IMR-90 (cell line): ENCODE results near the gene PIGH. TPM values are rescaled to one million over a fixed set of nuclear protein-coding genes. Genes with fewer than 3 reads are reported as not detected.

Experiments used
- ATAC-seq: fragments of 200-7000 bp; cut with Tn5 transposase; 2 replicates; pipeline ENCODE4 v1.9.1; 2020; ENCODE audit warnings: low read depth, mild to moderate bottlenecking, moderate library complexity
- BruUV-seq: library from RNA; stranded (reverse); fragments of 400-500 nt; replicated peaks from 2 replicates; lab custom pipeline; 2021; lab: Mats Ljungman, UMichigan
- CTCF ChIA-PET: fragments of 300-600 bp; formaldehyde crosslinking; extraction: SDS; loops from one replicate; lab custom pipeline; 2021; ENCODE audit warnings: antibody characterized with exemption; lab: Yijun Ruan, JAX
- POLR2A ChIA-PET: fragments of 300-600 bp; sonication (Branson Sonifier 250); formaldehyde crosslinking; loops from one replicate; lab custom pipeline; 2022; ENCODE audit warnings: antibody characterized with exemption; ENCODE audit not compliant: unreplicated experiment; lab: Charles Lee
- DNase-seq: peaks from one replicate; pipeline ENCODE4 v3.0.0; 2013
- H2AFZ ChIP-seq: replicated peaks from 2 replicates; pipeline ENCODE3; 2013; ENCODE audit warnings: low read length, mild to moderate bottlenecking; ENCODE audit not compliant: poor library complexity
- H2AK5ac ChIP-seq: 2 replicates; pipeline ENCODE4 v1.6.1; 2013; ENCODE audit warnings: low read depth, low read length, inconsistent platforms
- H2AK9ac ChIP-seq: replicated peaks from 2 replicates; pipeline ENCODE3; 2013; ENCODE audit warnings: mild to moderate bottlenecking, low read depth, low read length, moderate library complexity; ENCODE audit not compliant: poor library complexity
- H2BK120ac ChIP-seq: 2 replicates; pipeline ENCODE4 v1.6.1; 2013; ENCODE audit warnings: low read depth, low read length, inconsistent platforms
- H2BK15ac ChIP-seq: 3 replicates; pipeline ENCODE4 v1.6.1; 2013; ENCODE audit warnings: low read depth, low read length, inconsistent platforms
- H2BK20ac ChIP-seq: 2 replicates; pipeline ENCODE4 v1.6.1; 2013; ENCODE audit warnings: low read depth, mild to moderate bottlenecking, inconsistent platforms, low read length, moderate library complexity
- H2BK5ac ChIP-seq: 2 replicates; pipeline ENCODE4 v1.6.1; 2013; ENCODE audit warnings: mild to moderate bottlenecking, low read depth, low read length, inconsistent platforms; ENCODE audit not compliant: poor library complexity, severe bottlenecking
- H3K14ac ChIP-seq: replicated peaks from 2 replicates; pipeline ENCODE4 v1.6.1; 2013; ENCODE audit warnings: low read depth, low read length, inconsistent platforms
- H3K18ac ChIP-seq: 2 replicates; pipeline ENCODE4 v1.6.1; 2013; ENCODE audit warnings: low read depth, low read length, control low read depth
- H3K23ac ChIP-seq: 2 replicates; pipeline ENCODE4 v1.6.1; 2013; ENCODE audit warnings: low read depth, low read length, inconsistent platforms
- H3K27ac ChIP-seq: 2 replicates; pipeline ENCODE4 v1.5.1; 2013; ENCODE audit warnings: mild to moderate bottlenecking, control low read depth, low read length; ENCODE audit not compliant: insufficient read depth
- H3K27me3 ChIP-seq: 2 replicates; pipeline ENCODE4 v1.6.1; 2013; ENCODE audit warnings: low read length; ENCODE audit not compliant: control insufficient read depth, insufficient read depth
- H3K36me3 ChIP-seq: 2 replicates; pipeline ENCODE4 v1.6.1; 2013; ENCODE audit warnings: low read length, mixed read lengths; ENCODE audit not compliant: control insufficient read depth, insufficient read depth
- H3K4ac ChIP-seq: 2 replicates; pipeline ENCODE4 v1.6.1; 2013; ENCODE audit warnings: low read depth, low read length, inconsistent platforms
- H3K4me1 ChIP-seq: 2 replicates; pipeline ENCODE4 v1.6.1; 2013; ENCODE audit warnings: low read length, mixed read lengths; ENCODE audit not compliant: control insufficient read depth, insufficient read depth
- H3K4me2 ChIP-seq: 2 replicates; pipeline ENCODE4 v1.6.1; 2013; ENCODE audit warnings: low read depth, mild to moderate bottlenecking, control low read depth, low read length, moderate library complexity
- H3K4me3 ChIP-seq: 2 replicates; pipeline ENCODE4 v1.5.1; 2013; ENCODE audit warnings: low read depth, mild to moderate bottlenecking, control low read depth, low read length, moderate library complexity; ENCODE audit not compliant: insufficient read depth
- H3K56ac ChIP-seq: 2 replicates; pipeline ENCODE4 v1.6.1; 2013; ENCODE audit warnings: low read length, inconsistent platforms; ENCODE audit not compliant: insufficient read depth; ENCODE audit errors: extremely low read depth
- H3K79me1 ChIP-seq, 2 experiments: 2 replicates each; pipeline ENCODE4 v1.6.1; 2013; ENCODE audit warnings: low read length in 2 of 2, inconsistent platforms in 1 of 2, low read depth in 1 of 2
- H3K9ac ChIP-seq: 2 replicates; pipeline ENCODE4 v1.6.1; 2013; ENCODE audit warnings: low read depth, low read length, control low read depth
- H3K9me1 ChIP-seq: 2 replicates; pipeline ENCODE4 v1.6.1; 2013; ENCODE audit warnings: low read length, inconsistent platforms; ENCODE audit not compliant: insufficient read depth
- H3K9me3 ChIP-seq: 2 replicates; pipeline ENCODE4 v1.6.1; 2013; ENCODE audit warnings: low read length; ENCODE audit not compliant: control insufficient read depth, insufficient read depth
- H4K20me1 ChIP-seq: 2 replicates; pipeline ENCODE4 v1.6.1; 2013; ENCODE audit warnings: low read length, inconsistent platforms; ENCODE audit not compliant: insufficient read depth
- H4K5ac ChIP-seq: 2 replicates; pipeline ENCODE4 v1.6.1; 2013; ENCODE audit warnings: mild to moderate bottlenecking, low read depth, low read length, control low read depth
- H4K8ac ChIP-seq, 2 experiments: 2 replicates each; pipeline ENCODE4 v1.6.1; 2013; ENCODE audit warnings: low read depth in 2 of 2, low read length in 2 of 2, control low read depth in 1 of 2, inconsistent platforms in 1 of 2
- H4K91ac ChIP-seq: 2 replicates; pipeline ENCODE4 v1.6.1; 2013; ENCODE audit warnings: low read depth, low read length, inconsistent platforms; ENCODE audit not compliant: insufficient read depth
- CEBPB ChIP-seq: IDR thresholded peaks from 2 replicates; pipeline ENCODE4 v1.6.1; 2012; ENCODE audit warnings: low read depth, low read length, improper control_type of control experiment
- CHD1 ChIP-seq: IDR thresholded peaks from 2 replicates; pipeline ENCODE4 v1.6.1; 2012; ENCODE audit warnings: low read depth, low read length, improper control_type of control experiment
- FOS ChIP-seq: fragments of 150-350 bp; IDR thresholded peaks from 2 replicates; pipeline ENCODE4 v1.6.1; 2016; ENCODE audit warnings: low read depth, low read length
- MAFK ChIP-seq: IDR thresholded peaks from 2 replicates; pipeline ENCODE4 v1.6.1; 2012; ENCODE audit warnings: low read depth, low read length, improper control_type of control experiment
- MAZ ChIP-seq: IDR thresholded peaks from 2 replicates; pipeline ENCODE4 v1.6.1; 2012; ENCODE audit warnings: low read depth, mild to moderate bottlenecking, low read length, improper control_type of control experiment, moderate library complexity, borderline replicate concordance
- MXI1 ChIP-seq: IDR thresholded peaks from 2 replicates; pipeline ENCODE4 v1.6.1; 2012; ENCODE audit warnings: low read depth, mild to moderate bottlenecking, low read length, moderate library complexity, borderline replicate concordance
- NFE2L2 ChIP-seq: fragments of 150-350 bp; IDR thresholded peaks from 2 replicates; pipeline ENCODE4 v1.6.1; 2016; ENCODE audit warnings: low read depth, mild to moderate bottlenecking, low read length
- POLR2A ChIP-seq: IDR thresholded peaks from 2 replicates; pipeline ENCODE4 v1.6.1; 2012; ENCODE audit warnings: mild to moderate bottlenecking, low read depth, low read length
- RAD21 ChIP-seq: IDR thresholded peaks from 2 replicates; pipeline ENCODE4 v1.6.1; 2012; ENCODE audit warnings: low read length, improper control_type of control experiment
- RCOR1 ChIP-seq: IDR thresholded peaks from 2 replicates; pipeline ENCODE4 v1.6.1; 2012; ENCODE audit warnings: mild to moderate bottlenecking, low read length, improper control_type of control experiment; ENCODE audit not compliant: insufficient replicate concordance
- RFX5 ChIP-seq: IDR thresholded peaks from 2 replicates; pipeline ENCODE4 v1.8.0; 2012; ENCODE audit warnings: low read depth, mild to moderate bottlenecking, low read length, moderate library complexity
- SMC3 ChIP-seq: fragments of 150-350 bp; IDR thresholded peaks from 2 replicates; pipeline ENCODE4 v1.6.1; 2016; ENCODE audit warnings: low read depth, mild to moderate bottlenecking, antibody characterized with exemption, low read length, moderate library complexity
- WGBS, 2 experiments: methylation state at CpG; one replicate each; pipeline versions ENCODE4 v1.1.5 to v1.1.7; 2013; ENCODE audit warnings: missing lambda C conversion rate in 2 of 2; ENCODE audit not compliant: insufficient read length in 1 of 2; ENCODE audit errors: extremely low coverage in 2 of 2; 5-methylcytosine and 5-hydroxymethylcytosine counted together
- dilution Hi-C: fragments of 300-500 bp; cut with HindIII; formaldehyde crosslinking; loops from one replicate; pipeline ENCODE4 v1.14.3; 2018; ENCODE audit warnings: low sequenced_read_pairs; ENCODE audit not compliant: unreplicated experiment
- in situ Hi-C: fragments of 300-500 bp; cut with MboI; formaldehyde crosslinking; loops from 3 replicates; pipeline ENCODE4 v1.14.3; 2019; ENCODE audit warnings: low sequenced_read_pairs, inconsistent platforms, mixed read lengths
- intact Hi-C: fragments of 100-400 bp; cut with micrococcal nuclease; formaldehyde crosslinking; loops from 2 replicates; pipeline ENCODE4 v1.10.0; 2022
- polyA plus RNA-seq, 3 experiments: library from polyadenylated mRNA; depleted of rRNA; stranded (reverse); fragments of >200 nt; gene quantifications; 2 replicates each; pipeline ENCODE4 v1.2.3, GENCODE V29; 2012; ENCODE audit warnings: low replicate concordance in 1 of 3
- total RNA-seq: library from RNA; depleted of rRNA; stranded (reverse); fragments of >200 nt; gene quantifications from 2 replicates; pipeline ENCODE4 v1.2.3, GENCODE V29; 2012
- TF ChIP-seq, protein P1 (sequence below): fragments of 150-350 bp; IDR thresholded peaks from 2 replicates; pipeline ENCODE4 v1.6.1; 2016; ENCODE audit warnings: low read depth, mild to moderate bottlenecking, low read length, moderate library complexity, borderline replicate concordance
- TF ChIP-seq, protein P2 (sequence below): conservative IDR thresholded peaks from 2 replicates; pipeline ENCODE4 v1.5.1; 2012; ENCODE audit warnings: mild to moderate bottlenecking, low read depth, low read length, improper control_type of control experiment
- TF ChIP-seq, protein P3 (sequence below): fragments of 150-350 bp; IDR thresholded peaks from 2 replicates; pipeline ENCODE4 v1.6.1; 2017; ENCODE audit warnings: mild to moderate bottlenecking, antibody characterized with exemption, low read length, low read depth

The PIGH gene
- total and polyA plus RNA-seq, 2 of the 4 experiments (the other 2 are of a cell fraction): 7.9 to 13.5 TPM

GRCh38 chr14:67571275-67571990 lies 28.6 kb downstream of the PIGH start:
- no peak overlapping the region for H3K23ac ChIP-seq
- peaks cover 9% of the 10 kb centered on the region for H3K27me3 ChIP-seq
- BruUV-seq: no TSS peak
- H3K4me2 ChIP-seq: no peak overlapping the region
- in situ Hi-C loops: no loop called here
- ChIA-PET POLR2A (no interaction called here), CTCF (interaction anchor here (0.6 to 3.6 kb wide), 20 partner anchors 9 to 187 kb away, joined by 3 to 39 read pairs (median 4); partner anchors contain the start of genes PIGH and PLEKHH1)
- H4K8ac ChIP-seq: no peak overlapping the region
- H2BK120ac ChIP-seq: no peak overlapping the region
- H3K4me1 ChIP-seq: no peaks in the 10 kb centered on the region
- H3K56ac ChIP-seq: no peak overlapping the region
- H3K36me3 ChIP-seq: no peaks in the 10 kb centered on the region
- H3K27ac ChIP-seq: no peak overlapping the region
- intact Hi-C loops: loop anchor here (1.0 kb wide), 2 partner anchors 45 to 144 kb away; no protein-coding TSS in a partner anchor
- H4K91ac ChIP-seq: no peak overlapping the region
- dilution Hi-C loops: no loop called here
- no peaks in the 10 kb centered on the region for H3K9me1 ChIP-seq
- WGBS, 2 experiments: no CpG with 5 or more reads among the region's 14 CpGs
- peak overlapping the region; percentile 71 for H2AFZ ChIP-seq
- H4K20me1 ChIP-seq: no peaks in the 10 kb centered on the region
- peak; percentile 95 for ATAC-seq
- no peak overlapping the region for H2BK20ac ChIP-seq
- H2BK5ac ChIP-seq: no peak overlapping the region
- no peak overlapping the region for H3K9ac ChIP-seq
- H2AK9ac ChIP-seq: peak overlapping the region; percentile 11
- no peak overlapping the region for H4K5ac ChIP-seq
- H3K79me1 ChIP-seq: no peaks in the 10 kb centered on the region
- no peak overlapping the region for H3K4me3 ChIP-seq
- H3K9me3 ChIP-seq: no peaks in the 10 kb centered on the region
- no peak overlapping the region for H2BK15ac ChIP-seq
- H3K18ac ChIP-seq: no peak overlapping the region
- H3K4ac ChIP-seq: no peak overlapping the region
- no peak overlapping the region for H2AK5ac ChIP-seq
- peak; percentile 44 for DNase-seq
- H3K14ac ChIP-seq: no peak overlapping the region
- TF ChIP-seq, protein P1, sequence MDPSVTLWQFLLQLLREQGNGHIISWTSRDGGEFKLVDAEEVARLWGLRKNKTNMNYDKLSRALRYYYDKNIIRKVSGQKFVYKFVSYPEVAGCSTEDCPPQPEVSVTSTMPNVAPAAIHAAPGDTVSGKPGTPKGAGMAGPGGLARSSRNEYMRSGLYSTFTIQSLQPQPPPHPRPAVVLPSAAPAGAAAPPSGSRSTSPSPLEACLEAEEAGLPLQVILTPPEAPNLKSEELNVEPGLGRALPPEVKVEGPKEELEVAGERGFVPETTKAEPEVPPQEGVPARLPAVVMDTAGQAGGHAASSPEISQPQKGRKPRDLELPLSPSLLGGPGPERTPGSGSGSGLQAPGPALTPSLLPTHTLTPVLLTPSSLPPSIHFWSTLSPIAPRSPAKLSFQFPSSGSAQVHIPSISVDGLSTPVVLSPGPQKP: no peak
- TF ChIP-seq CHD1: no peak
- TF ChIP-seq, protein P2, sequence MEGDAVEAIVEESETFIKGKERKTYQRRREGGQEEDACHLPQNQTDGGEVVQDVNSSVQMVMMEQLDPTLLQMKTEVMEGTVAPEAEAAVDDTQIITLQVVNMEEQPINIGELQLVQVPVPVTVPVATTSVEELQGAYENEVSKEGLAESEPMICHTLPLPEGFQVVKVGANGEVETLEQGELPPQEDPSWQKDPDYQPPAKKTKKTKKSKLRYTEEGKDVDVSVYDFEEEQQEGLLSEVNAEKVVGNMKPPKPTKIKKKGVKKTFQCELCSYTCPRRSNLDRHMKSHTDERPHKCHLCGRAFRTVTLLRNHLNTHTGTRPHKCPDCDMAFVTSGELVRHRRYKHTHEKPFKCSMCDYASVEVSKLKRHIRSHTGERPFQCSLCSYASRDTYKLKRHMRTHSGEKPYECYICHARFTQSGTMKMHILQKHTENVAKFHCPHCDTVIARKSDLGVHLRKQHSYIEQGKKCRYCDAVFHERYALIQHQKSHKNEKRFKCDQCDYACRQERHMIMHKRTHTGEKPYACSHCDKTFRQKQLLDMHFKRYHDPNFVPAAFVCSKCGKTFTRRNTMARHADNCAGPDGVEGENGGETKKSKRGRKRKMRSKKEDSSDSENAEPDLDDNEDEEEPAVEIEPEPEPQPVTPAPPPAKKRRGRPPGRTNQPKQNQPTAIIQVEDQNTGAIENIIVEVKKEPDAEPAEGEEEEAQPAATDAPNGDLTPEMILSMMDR: peak; percentile 85
- no peak for TF ChIP-seq RFX5
- no peak for TF ChIP-seq POLR2A
- TF ChIP-seq CEBPB: no peak
- TF ChIP-seq RCOR1: no peak
- TF ChIP-seq, protein P3, sequence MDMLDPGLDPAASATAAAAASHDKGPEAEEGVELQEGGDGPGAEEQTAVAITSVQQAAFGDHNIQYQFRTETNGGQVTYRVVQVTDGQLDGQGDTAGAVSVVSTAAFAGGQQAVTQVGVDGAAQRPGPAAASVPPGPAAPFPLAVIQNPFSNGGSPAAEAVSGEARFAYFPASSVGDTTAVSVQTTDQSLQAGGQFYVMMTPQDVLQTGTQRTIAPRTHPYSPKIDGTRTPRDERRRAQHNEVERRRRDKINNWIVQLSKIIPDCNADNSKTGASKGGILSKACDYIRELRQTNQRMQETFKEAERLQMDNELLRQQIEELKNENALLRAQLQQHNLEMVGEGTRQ: no peak
- peak; percentile 77 for TF ChIP-seq RAD21
- TF ChIP-seq MAZ: no peak
- TF ChIP-seq FOS: no peak
- no peak for TF ChIP-seq MXI1
- no peak for TF ChIP-seq MAFK
- no peak for TF ChIP-seq NFE2L2
- peak; percentile 80 for TF ChIP-seq SMC3
